GM18507 (cell line): ENCODE data around the gene SDK1.

Experiments used
- DNase-seq: peaks from one replicate; pipeline ENCODE4 v3.0.0; 2011; ENCODE audit warnings: low read depth; ENCODE audit not compliant: insufficient read length; ENCODE audit errors: extremely low spot score
- FAIRE-seq: peaks from 2 replicates; lab custom pipeline; 2011; peaks lifted over from hg19 to GRCh38; lab: Jason Lieb, UNC

Gene SDK1

DNA sequence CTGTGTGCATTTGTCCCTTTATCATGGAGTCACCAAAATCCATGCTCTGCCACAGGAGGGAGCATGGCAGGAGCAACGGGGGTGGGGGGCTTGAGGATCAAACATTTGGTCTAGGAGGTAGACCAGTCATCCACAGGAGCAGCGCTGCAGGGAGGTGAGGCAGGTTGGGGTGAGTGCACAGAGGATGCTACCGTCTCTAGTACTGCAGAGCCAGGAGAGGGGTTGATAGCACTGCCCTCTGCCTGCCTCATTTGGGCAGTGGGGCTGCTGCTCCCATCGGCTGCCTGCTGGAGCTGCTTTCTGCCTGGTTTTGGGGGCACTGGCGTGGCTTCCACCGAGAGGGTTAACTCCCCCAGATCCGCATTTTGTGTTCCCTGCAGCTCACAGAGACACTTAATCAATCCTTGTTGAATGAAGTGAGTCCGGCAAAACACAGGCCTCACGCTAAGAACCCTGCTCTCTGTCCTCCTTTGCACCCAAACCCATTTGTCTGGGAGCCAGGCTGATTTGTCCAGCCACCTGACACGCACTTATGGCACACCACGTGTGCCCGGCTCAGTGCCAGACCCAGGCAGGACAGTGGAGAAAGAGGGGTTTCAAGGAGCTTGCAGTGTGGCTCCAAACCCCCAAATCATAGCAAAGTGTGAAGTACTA is 854.0 kb downstream of the SDK1 start:
- DNase-seq, result no peak
- no peak for FAIRE-seq

DNA sequence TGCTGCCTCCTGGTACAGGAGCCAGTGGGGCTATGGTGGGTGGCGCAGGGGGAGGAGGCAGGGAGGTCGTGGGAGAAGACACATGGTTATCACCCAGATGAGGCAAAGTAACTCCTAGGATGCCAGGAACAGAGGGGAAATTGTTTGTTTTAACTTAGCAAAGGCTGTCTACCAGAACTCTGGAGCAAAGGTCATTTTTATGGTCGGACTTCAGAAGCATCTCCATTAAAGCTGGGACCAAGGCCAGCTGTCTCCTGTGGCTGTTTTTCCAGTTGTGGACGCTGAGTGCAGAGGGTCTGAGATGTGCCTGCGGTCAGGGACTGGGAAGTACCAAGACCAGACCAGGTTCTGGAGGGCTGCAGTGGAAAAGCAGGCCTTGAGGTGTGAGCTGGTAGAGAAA is 855.1 kb downstream of the SDK1 start:
- FAIRE-seq (no peak), DNase-seq (no peak)

DNA sequence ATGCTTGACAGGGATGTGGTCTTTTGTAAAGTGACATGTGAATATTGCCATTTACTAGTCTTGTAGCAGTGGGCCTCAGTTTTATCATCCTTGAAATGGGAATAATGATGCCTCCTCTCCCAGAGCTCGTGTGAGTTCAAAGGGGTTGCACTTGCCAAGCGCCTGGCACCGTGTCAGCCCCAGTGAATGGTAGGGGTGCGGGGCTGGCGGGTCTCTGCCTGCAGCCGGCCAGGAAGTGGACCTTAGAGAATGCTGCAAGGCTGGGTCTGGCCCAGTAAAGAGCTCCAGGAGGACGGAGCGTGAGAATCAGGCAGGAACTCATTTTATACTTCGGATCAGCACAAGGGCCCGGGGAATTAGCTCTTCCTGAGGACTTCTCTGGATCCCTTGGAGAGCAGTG is 856.6 kb downstream of the SDK1 start:
- no peak for FAIRE-seq
- DNase-seq, result no peak

DNA sequence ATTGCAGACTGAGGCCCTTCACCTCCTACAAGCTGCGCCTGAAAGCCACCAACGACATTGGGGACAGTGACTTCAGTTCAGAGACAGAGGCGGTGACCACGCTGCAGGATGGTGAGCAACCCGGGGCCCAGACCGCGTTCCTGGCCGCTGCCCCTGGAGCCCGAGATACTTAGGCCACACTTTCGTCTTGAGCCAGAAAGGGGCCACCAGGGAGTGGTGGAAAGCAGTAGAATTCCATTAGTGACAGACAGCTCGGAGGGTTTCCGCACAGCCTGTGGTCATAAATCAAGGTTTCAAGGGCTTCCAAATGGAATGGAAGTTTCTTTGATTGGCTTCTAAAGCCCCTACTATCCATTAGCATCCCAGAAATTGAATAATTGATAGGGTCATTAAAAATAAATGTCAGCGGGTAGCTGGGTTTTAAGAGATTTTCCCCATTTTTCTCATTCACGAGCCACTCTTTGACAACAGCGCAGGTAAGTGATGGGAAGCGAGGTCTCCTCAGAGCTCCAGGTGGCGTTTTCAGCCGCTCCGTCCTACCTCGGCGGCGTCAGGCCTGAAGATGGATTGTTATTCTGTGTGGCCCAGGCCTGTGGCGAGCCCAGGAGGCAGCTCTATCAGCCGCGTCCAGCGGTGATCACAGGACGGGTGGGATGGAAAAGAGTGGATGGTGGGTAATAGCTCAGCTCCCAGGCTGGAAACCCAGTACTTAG is 857.5 kb downstream of the SDK1 start:
- DNase-seq, result no peak
- FAIRE-seq, result no peak

DNA sequence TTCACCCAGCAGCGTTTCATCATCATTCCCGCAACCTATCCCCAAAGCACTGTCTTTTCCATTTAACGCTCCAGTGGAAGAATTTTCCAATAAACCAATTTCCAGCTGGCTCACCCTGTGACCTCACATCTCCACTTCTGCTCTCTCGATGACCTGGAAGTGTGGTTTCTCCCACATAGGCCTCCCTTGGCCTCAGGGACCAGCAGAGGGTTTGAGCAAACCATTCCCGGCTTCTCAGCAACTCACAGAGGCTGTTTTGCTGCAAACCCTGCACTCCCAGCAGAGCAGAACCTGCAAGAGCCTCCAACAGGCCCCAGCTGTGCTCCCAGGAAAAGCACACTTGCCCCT is 858.1 kb downstream of the SDK1 start:
- FAIRE-seq (no peak), DNase-seq (no peak)

DNA sequence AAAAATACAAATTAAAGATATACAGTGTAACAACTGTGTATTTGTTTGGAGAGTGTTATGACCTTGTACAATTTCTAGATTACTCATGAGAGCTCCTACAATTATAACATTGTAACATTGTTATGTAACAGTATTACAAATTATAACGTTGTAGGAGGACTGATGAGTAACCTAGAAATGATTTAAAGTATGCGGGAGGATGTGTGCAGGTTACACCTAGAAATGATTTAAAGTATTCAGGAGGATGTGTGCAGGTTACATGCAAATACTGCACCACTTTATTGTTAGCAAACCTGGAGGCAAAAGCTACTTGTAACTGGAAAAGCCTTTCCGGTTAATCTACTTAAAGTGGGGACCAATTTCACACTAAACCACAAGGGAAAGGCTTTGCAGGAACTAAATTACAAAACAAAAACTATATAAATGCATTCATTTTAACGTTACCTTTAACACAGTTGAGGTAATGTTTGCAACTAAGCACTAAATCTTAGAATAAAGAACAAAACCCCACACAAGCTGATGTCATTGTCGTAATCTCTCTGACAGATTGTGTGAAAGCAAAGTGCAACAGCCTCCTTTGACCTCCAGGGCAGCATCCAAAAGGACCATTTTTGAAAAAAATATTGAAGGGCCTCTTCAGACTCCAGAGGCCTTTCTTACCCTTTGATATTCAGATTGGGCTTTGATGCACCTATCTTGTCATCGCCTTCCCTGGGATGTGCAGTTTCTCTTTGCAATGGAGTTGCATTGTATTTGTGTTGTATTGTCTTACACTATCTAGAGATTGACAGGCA is 858.9 kb downstream of the SDK1 start:
- no peak for DNase-seq

DNA sequence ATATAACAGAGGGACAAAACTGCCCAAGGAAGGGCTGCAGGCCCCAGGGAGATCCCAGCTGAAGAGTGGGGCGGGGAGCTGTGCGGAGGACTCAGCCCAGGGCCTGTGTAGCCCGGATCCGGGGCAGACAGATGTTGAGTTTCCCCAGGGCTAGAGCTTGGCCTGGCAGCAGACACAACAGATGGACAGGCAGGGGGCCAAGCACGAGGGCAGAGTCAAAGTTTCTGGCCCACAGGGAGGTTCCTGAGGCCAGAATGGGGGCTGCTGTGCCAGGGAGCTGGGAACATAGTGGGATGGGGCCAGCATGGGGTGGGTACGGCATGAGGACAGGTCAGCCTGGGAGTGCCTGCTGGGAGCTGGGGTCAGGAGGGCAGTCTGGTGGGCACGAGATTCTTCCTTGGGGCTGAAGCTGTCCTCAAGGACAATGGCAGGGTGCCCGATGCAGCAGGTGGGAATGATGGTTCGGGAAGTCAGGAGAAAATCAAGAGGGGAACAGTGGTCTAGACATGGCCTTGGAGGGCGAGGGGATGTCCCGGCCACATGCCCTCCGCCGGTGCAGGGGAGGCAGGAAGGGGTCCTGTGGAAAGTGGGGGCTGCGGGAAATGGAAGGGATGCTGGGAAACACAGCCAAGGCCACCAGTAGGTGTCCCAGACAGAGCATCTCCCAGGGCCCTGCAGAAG is 862.0 kb downstream of the SDK1 start:
- FAIRE-seq, result no peak
- DNase-seq, result no peak

More for the DNA sequence above, 858.9 kb downstream of the SDK1 start:
- no peak for FAIRE-seq

DNA sequence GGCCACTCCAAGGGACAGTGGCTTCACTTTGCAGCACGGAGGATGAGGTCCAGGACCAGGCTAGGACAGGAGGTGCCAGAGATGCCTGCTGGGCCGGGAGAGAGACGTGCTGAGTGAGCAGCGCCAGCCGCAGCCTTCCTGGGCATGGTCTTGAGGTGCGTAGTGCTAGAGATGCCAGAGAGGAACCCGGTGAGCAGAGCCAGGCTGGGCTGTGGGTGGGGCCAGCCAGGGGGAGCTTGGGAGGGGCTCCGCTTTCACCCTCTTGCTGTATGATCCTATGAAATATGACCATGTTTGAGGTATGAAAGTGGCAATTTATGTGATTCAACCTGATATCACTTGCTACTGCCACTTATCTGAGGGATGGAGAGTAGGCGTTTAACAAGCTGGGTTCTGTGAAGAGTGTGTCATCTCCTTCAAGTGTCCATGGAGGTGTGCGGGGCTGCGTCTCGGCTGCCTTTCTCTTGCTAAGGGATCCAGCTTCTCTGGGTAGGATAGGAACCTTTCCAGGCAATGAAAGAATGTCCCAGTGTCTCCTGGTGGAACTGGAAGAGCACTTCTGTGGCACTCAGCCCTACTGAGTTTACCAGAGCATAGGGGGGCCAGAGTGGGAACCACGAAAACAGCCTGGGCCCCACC is 862.6 kb downstream of the SDK1 start:
- FAIRE-seq (no peak), DNase-seq (no peak)

DNA sequence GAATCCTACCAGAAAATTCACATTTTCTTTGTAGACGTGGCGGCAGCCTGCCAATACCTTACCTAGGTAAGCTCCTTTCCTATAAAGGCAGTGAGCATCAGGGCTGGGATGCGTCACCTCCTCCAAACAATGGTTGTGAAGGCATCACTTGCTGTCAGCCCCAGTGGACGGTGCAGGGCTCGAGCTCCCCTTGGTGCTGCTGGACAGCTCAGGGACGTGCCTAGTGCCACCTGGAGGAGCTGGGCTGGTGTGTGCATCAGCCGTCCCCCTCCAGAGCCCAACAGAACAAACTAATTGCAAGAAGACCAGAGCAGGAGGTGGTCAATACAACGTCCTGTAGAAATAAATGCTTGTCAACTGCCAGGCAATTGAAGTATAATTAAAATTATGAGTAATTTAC is 863.5 kb downstream of the SDK1 start:
- FAIRE-seq (no peak), DNase-seq (no peak)

DNA sequence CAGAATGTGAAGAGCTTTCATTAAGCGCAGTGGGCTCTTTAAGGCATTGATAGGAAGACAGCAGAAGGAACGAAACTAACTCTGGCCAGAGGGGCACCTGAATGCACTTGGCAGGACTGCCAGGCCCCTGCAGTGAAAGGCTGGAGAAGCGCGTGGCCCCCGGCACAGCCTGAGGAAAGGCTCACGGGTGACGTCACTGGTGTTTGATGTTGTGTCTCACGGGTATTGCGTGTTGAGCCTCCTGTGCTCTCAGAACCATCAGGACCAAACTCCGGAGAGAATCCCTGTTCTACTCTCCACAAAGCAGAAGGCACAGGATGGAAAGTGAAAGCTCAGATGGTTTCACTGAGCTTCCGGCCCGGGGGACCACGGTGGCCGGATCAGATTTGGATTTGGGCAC is 865.3 kb downstream of the SDK1 start:
- DNase-seq (no peak), FAIRE-seq (no peak)

DNA sequence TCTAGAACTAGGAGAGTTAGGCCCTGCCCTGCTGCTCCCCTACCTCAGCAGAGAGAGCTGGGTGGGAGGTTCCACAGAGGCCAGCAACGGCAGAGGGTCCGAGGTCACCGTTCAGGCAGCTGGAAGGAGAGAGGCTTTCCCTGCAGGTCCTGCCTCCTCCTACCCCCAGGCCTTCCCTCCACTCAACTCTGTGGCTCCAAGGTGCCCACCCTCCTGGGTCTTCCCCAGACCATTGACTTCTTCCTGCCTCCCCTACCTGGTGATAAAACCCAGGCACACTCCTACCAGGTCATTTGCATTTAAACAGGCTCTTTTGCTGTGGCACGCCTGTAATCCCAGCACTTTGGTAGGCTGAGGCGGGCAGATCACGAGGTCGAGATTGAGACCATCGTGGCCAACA is 865.8 kb downstream of the SDK1 start:
- no peak for FAIRE-seq
- no peak for DNase-seq

DNA sequence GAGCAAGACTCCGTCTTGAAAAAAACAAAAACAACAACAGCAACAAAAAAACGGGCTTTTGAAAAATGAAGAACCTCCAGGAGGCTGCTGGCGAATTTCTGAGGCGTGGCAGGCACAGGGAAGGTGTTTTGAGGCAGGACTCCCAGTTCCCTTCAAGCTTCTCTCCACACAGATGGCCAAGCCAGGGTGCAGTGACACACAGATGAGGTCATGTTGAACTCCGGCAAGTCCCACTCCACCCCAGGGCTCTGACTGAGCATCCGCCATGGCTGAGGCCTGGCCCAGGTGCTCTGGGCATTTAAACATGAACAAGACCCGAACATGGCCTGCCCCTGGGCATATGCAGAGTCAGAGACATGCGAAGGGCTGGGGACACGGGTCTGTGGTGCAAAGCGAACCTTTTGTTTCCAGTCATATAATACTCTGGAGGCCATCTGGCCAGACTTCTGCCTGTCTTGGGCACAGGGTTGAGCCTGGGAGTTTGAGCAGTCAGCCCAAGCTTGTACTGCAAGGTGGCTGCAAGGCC is 866.4 kb downstream of the SDK1 start:
- FAIRE-seq (no peak), DNase-seq (no peak)

DNA sequence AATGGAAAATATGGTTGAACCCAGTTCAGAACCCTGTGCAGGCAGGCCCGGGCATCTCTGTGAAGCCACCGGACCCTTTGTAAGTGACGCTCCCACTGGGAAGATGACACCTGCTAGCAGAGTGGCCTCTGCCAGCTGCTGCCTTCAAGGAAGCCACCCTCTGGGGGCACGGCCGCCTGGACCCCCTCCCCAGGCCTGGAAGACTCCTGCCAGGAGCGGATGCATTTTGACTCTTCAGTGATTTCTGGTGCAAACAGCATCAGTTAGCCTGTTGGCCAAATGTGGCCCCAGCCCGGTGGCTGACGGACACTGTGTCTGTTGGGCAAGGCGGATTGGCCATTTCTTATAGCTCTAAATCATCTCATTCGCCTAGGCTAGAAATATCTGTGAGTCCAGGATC is 867.0 kb downstream of the SDK1 start:
- DNase-seq (no peak), FAIRE-seq (no peak)

DNA sequence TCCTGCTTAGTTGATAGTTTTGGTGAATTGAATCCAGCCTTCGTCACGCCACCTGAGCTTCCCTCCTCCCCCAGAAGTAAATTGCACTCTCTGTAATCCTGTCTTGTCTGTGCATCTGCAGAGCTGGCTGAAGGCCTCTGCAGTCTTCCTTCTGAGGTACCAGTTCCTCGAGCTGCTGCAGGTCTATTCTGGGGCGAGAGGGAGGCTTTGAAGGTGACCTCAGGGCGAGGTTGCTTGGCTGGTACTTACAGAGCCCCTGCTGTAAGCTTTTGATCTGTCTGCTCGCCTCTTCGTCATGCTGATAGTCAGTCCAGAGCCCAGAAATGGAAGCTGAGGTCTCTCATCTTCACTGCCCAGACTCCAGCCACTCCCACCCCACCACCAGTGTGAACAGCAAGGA is 867.5 kb downstream of the SDK1 start:
- DNase-seq (no peak), FAIRE-seq (no peak)

DNA sequence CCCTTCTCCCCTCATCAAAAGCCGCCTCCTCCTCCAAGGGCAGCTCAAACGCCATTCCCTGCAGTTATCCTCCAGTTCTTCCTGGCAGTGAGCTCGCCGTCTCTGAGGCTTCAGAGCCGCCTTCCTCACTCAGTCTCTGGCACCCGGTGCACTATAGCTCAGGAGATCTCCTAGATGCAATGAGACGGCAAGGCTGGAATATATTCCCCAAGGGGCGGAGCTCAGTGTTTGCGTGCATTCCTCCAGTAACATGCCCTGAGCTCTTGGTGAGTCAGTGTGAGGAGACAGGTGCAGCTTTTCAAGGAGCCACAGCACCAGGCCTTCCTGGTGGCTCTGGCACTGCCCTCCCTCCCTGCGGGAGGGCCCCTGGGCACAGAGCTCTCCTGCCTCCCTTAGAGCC is 868.4 kb downstream of the SDK1 start:
- DNase-seq, result no peak
- no peak for FAIRE-seq

DNA sequence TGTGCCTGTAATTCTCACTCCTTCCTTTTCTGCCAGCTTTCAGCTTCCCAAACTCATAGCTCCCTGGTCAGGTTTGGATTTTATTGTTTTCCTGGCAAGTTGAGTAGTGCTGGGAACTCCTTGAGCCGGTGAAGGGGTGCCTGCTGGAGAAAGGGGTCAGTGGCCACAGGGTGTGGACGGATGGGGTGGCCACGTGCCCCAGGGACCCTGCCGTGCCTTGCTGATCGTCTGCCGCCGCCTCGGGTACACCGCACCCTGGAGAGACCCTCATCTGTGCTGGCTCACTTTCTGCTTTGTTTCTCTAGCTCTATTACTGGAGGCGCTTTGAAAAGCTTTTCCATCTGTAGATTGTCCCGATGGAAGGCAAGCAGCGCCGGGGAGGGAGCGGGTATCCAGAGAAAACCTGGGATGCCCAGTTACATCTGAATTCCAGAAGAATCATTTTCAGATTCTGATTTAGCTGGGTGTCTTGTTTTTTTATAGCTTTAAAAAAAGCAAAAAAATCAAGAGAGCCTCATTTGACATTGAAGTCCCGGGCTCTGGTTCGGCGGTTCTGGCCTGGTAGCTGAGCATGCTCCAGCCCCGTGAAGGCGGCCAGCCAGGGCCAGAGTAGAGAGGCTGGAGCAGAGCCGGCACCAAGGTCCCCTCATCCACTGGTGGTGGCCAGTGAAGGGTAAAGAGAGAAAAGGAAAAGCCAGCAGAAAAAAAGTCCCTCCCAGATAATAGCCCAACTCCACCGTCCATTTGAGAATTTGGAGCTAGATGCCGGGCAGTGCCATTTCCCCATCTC is 870.1 kb downstream of the SDK1 start:
- FAIRE-seq (no peak), DNase-seq (no peak)

DNA sequence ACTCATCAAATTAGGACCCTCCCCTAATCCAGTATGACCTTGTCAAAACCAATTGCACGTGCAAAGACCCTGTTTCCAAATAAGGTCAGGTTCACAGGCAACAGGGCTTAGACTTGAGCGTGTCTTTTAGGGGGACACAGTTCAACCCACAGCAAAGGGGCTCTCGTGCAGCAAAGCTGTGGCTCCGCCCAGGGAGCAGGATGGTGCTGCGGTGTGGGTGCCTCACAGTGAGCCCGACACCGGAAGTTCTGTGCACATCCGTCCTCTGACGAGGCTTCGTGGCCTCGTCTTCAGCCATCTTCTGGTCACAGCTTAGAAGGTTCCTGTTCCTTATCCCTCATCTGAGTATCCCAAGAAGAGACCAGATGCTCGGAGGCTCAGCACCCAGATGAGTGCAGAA is 871.8 kb downstream of the SDK1 start:
- no peak for DNase-seq

DNA sequence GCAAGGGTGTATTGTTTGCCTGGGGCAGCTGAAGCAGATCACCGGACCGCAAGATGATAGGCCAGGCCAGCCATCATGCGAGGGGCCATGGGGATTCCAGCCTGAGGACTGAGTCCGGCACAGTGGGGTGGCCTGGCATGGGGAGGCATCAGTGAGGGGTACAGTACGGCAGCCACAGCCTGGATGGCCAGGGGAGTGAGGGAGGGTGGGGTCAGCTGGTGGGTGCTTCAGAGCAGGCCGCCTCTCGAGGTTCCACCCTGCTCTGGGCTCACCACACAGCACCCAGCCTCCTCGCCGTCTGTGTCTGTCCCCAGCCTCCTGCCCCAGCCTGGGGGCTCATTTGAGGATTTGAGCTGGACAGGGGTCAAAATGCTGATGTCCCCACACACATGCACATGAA is 872.6 kb downstream of the SDK1 start:
- DNase-seq, result no peak
- no peak for FAIRE-seq

More for the DNA sequence above, 871.8 kb downstream of the SDK1 start:
- FAIRE-seq, result no peak

DNA sequence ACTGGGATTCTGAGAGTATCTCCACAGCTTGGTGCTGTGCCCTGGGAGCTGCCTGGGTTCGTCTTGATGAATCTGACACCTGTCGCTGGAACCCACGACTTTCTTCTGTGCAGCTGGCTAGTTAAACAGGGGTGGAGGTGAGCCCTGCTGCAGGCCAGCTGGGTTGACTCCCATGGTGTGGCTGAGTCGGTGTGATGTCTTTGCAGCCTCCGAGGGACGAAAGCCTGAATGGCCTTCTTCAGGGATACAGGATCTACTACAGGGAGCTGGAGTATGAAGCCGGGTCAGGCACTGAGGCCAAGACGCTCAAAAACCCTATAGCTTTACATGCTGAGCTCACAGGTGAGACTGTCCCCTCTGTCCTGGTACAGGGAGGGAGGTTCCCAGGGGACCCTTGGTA is 873.0 kb downstream of the SDK1 start:
- FAIRE-seq (no peak), DNase-seq (no peak)
